Superior temporal gyrus (tissue), 1 donor: Measurements from ENCODE around the gene CYFIP1.

Experiments
- DNase-seq: peaks from one replicate; pipeline ENCODE4 v3.0.0-alpha.2; 2016; ENCODE audit errors: extremely low spot score

The CYFIP1 gene

DNA sequence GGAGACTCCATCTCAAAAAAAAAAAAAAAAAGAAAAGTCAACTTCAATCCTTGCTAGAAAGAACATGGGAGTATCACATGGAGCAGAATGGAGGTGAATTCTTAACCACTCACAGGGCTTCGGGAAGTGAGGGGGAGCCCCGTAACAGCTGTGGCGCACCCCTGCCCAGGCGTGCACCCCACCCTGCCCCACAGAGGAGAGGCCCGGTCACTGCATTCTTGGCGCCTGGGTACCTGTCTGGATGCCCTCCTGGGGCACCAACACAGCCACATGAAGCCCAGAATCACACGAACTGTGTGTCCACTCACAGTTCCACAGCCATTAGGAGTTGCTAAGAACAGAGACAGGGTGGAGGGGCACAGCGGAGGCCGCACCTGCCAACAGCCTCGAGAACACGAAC, 89.9 kb downstream of the CYFIP1 start:
- DNase-seq: no peak

DNA sequence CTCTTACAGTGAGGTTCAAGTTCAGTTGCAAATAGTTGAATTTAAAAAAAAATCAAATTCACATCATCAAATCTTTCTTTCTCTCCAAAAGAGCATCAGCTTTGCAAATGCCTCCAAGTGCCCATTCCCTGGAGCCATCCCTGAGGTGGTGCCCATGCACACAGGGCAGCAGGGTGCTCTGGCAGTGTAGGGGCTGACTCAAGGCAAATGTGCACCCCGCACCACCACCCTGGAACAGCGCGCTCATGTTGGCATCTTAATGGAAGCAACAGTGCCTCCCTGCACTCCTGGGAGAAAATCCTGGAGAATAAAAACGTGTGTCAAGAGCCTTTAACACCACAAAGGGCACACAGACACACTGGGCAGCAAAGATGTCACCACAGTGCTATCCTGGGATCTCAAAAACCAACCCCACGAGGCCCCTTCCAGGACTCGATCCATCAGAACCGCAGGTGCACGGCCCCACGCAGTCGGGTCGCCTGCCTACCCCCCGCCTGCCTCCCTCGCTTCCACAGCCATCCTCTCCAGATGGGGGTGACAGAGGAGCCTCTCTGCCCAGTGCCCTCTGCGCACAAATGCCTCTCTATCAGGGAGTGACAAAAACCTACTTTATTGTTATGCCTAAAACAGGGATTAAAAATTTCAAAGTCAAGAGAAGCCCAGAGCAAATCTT, 90.9 kb downstream of the CYFIP1 start:
- no peak for DNase-seq

DNA sequence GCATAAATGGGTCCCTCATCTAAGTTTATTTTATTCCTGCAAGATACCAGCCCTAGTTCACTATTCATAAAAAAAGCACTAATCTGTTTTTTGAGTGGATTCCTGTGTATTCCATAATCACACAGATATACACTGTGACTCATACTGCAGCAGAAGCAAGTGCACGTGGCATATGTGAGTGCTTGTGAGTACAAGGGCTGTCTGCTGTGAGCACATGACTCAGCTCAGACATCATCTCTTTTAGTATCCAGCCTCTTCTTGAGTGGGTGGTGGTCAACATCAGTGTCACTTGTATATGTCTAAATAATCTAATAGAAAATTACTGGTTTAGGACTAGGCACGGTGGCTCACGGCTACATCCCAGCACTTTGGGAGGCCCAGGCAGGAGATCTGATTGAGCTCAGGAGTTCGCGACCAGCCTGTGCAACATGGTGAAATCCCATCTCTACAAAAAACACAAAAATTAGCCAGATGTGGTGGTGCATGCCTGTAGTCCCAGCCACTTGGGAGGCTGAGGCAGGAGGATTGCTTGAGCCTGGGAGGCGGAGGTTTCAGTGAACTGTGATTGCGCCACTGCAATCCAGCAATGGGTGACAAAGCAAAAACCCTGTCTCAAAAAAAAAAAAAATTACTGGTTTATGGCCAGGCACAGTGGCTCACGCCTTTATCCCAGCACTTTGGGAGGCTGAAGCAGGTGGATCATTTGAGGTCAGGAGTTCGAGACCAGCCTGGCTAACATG, 91.9 kb downstream of the CYFIP1 start:
- DNase-seq: peak; percentile 64

- DNase-seq: peak; percentile 42
Observed at GRCh38 chr15:22887157-22887951, 92.8 kb downstream of the CYFIP1 start.

DNA sequence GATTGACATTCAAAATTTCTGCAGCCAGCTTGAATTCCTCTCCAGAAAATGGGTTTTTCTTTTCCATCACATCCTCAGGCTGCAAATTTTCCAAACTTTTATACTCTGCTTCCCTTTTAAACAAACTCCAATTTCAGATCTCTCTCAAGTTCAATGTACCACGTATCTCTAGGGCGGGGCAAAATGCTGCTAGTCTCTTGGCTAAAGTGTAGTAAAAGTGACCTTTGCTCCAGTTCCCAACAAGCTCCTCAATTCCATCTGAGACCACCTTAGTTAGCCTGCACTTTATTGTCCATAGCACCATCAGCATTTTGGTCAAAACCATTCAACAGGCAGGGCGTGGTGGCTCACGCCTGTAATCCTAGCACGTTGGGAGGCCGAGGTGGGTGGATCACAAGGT, 95.0 kb downstream of the CYFIP1 start:
- no peak for DNase-seq

DNA sequence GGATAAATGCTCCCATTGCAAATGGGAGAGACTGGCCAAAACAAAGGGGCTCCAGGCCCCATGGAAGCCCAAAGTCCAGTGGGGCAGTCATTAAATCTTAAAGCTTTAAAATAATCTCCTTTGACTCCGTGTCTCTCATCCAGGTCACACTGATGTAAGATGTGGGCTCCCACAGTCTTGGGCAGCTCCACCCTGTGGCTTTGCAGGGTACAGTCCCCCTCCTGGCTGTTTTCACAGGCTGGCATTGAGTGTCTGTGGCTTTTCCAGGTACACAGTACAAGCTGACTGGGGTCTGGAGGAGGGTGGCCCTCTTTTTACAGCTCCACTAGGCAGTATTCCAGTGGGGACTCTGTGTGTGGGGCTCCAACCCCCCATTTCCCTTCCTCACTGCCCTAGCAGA, 95.8 kb downstream of the CYFIP1 start:
- no peak for DNase-seq

GRCh38 chr15:22883196-22883595, 97.0 kb downstream of the CYFIP1 start:
- DNase-seq: no peak

DNA sequence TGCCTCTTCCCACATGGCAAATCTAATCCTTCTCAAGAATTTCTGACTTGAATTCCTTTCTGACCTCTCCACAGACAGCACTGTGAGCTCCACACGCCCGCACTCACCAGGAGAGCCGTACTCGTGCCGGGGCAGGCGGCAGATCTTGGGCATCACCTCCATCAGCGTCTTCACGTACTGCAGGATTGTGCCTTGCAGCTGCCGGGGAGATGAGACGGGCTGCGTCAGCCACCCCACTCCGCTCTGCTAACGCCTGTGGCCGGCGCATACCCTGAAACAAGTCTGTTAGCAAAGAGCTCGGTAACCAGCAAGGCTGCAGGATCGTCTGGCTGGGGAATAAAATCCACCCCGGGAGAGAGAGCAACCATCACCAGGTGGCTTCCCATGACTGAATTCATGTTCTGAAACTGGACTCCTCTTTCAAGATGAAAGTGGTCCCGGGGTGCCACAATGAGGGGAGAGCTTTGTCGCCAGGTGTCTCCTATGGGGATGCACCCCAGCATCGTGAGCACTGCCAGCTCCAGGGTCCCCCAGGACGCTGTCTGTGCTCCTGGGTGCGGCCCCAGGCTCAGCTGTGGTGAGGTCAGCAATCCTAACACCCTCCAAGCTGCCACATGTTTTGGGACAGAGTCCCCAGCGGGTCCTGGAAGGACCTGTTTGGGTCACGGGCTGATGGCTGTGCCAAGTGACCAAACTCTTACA, 98.3 kb downstream of the CYFIP1 start:
- no peak for DNase-seq

DNA sequence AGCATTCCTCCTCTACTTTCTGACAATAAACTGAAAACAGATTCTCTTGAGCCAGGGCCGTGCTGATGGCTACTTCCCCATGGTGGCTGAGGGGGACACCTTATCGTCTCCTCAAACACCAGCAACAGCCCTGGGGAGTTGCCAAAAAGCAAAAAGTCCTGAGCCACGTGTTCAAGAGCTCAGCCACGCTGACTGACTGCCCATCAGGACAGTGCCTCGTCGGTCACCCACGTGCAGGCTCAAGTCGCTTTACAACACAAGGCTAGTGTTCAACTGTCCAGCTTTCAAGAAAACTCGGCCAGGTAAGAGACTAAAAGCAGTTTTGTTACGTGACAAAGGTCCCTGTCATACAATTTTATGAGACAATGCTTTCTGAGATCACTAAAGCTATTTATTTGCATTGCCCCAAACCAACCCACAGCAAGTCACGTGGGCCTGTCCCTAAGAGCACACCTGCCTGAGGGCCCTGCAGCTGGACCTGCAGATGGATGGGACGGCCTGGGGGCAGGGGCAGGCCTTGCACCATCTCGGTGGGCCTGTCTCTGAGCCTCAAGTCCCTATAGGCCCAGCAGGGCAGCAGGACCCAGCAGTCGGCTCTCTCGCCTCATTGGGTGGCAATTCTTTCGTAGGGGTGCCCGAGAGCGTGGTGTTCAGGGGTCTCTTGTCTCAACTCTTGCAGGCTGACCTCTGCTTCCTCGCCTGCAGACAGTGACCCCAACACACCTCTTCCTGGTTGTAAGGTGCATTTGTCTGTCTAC, 99.0 kb downstream of the CYFIP1 start:
- DNase-seq: no peak

GRCh38 chr15:22880068-22880980, 99.8 kb downstream of the CYFIP1 start:
- DNase-seq: no peak

DNA sequence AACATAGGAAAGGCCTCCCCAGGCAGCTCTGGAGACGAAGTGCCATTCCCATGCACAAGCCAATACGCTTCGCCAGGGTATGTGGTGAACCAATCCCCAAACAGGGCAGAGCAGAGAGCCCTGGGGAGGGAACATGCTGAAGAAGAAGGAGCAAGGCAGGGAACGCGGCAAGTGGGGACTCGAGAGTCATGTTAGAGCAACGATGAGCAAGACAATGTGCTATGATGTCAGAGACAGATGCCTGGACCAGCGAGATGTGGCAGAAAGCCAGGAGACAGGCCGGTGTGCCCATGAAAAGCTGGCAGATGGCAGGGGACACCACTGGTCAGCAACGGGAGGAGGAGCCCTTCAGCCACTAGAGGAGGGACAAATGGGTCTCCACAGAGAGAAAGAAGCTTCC, 102.1 kb downstream of the CYFIP1 start:
- no peak for DNase-seq

DNA sequence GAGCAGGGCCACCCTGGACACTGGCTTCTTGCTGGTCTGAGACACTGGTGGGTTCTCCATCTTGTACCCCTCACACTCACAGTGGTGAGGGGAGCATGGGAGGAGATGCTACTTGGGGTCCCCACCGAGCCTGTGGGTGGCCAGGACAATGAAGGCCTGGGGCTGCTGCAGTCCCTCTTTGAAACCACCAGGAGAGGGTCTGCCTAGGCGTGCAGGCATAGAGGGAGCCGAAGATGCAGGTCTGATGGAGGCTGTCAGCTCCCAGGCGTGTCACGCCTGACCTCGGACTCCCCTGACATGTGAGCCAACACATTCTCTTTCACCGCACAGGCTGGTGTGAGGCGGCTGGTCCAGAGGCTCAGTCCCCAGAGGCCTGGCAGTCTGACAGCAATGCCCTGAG, 102.6 kb downstream of the CYFIP1 start:
- DNase-seq: no peak

GRCh38 chr15:22877117-22877516, 103.1 kb downstream of the CYFIP1 start:
- no peak for DNase-seq

DNA sequence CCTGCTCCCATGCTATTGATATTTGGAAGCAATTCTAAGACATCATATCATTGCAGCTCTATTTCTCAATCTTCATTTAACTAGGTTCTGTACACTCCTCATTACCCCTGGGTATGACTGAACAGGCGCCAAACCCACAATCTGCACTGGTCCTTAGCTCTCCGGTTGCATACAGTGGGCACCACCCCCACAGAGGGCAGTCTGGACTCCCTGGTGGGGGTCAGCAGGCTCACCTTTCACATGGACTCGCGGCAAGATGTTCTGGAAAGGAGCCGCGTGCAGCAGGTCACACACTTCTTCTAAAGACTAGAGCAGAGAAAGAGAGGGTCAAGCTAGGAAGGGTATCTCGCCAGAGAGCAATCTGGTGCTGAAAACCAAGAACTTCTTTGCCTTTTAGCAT, 105.2 kb downstream of the CYFIP1 start:
- DNase-seq: no peak

- no peak for DNase-seq
Observed at GRCh38 chr15:22874256-22874655, 105.9 kb downstream of the CYFIP1 start.

GRCh38 chr15:22873841-22874240, 106.3 kb downstream of the CYFIP1 start:
- DNase-seq: no peak

- DNase-seq: no peak
Observed at GRCh38 chr15:22872936-22873701, 107.0 kb downstream of the CYFIP1 start.

DNA sequence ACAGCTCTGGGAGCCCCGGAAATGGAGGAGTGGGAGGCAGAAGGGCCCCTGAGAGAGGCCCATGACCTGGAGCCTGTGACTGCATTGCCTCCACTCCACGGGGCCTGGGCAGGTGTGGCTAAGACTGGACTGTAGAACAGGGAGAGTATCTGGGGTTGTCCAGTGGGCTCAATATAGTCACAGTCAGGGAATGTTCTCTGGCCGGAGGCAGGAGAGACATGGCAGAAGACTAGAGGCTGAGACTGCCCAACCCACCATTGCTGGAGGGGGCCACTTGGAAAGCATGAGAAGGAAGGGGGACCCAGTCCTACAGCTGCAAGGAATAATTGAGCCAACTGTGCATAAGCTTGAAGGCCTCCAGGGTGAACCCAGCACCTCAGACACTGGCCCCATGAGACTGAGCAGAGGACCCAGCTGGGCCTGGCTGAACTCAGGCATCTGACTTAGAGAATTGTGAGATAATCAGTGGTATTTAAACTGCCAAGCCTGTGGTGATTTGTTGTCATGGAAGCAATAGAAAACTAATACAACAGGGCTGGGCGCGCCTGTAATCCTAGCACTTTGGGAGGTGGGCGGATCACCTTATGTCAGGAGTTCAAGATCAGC, 108.6 kb downstream of the CYFIP1 start:
- no peak for DNase-seq

DNA sequence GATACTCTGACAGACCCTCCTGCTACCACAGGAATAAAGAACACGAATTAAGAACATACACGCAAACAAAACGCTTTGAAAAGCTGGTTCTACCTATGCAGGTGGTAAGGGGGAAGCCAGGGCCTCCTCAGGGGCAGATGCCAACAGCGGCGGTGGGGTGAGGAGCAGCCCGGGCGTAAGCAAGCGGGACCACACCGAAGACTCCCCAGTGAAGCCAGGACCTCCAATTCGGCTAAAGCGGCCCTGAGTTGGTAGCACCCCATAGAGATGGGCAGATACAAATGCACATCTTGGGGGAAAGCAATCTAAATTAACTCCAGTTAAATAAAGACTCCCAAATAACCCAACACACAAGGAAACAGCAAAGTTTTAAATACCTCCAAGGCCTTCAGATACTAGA, 109.3 kb downstream of the CYFIP1 start:
- DNase-seq: no peak
